Measurements from ENCODE around the gene PMS2. TPM values are rescaled to one million over a fixed set of nuclear protein-coding genes. Genes with fewer than 3 reads are reported as not detected.

PMS2 gene
- polyA plus RNA-seq, 1 donor = 27.7 TPM

Other genes starting within 250 kb of the PMS2 start
- 39.3 TPM for gene RNF216, start 227.4 kb downstream of the PMS2 start, polyA plus RNA-seq (ENCODE audit: insufficient read length)
- gene OCM, start 128.3 kb downstream of the PMS2 start, polyA plus RNA-seq (ENCODE audit: insufficient read length) = 1.2 TPM
- 92.2 TPM for gene CCZ1, start 110.3 kb downstream of the PMS2 start, polyA plus RNA-seq (ENCODE audit: insufficient read length)
- 0.43 TPM for gene RSPH10B, start 38.4 kb downstream of the PMS2 start, polyA plus RNA-seq (ENCODE audit: insufficient read length)
- 21.9 TPM for gene AIMP2, start 223 bp upstream of the PMS2 start, polyA plus RNA-seq (ENCODE audit: insufficient read length)
- 3.4 TPM for gene ANKRD61, start 22.3 kb upstream of the PMS2 start, polyA plus RNA-seq (ENCODE audit: insufficient read length)
- 117 TPM for gene EIF2AK1, start 50.1 kb upstream of the PMS2 start, polyA plus RNA-seq (ENCODE audit: insufficient read length)
- gene USP42, start 95.9 kb upstream of the PMS2 start, polyA plus RNA-seq (ENCODE audit: insufficient read length) = 22.7 TPM